GM12801 (cell line): ENCODE results near the gene HNMT.

ENCODE experiments used
- CTCF ChIP-seq: IDR thresholded peaks from one replicate; pipeline ENCODE4 v1.5.1; 2011; ENCODE audit warnings: control low read depth; ENCODE audit not compliant: insufficient read length; ENCODE audit errors: extremely low read depth

HNMT gene

GRCh38 chr2:138010890-138011289 is 46.6 kb downstream of the HNMT start:
- no peak for TF ChIP-seq CTCF

DNA sequence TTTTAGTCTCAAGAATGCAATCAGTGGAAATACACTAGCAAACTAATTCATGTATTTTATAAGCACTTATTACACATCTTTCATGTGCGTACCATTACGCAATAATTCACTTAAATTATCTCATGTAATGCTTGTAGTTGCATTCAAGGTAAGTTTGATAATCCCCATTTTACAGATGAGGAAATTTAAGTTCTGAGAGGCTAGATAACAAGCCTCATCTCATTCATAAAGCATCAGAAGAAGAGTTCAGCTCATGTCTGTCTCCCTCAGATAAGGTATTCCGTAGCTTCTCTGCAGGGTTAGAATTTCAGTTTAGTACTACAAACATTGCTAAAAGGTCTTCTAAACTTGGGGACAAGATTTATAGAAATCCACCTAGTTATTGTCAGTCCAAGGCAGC is 47.8 kb downstream of the HNMT start:
- no peak for TF ChIP-seq CTCF

GRCh38 chr2:138012968-138013367 is 48.7 kb downstream of the HNMT start:
- TF ChIP-seq CTCF: no peak

- no peak for TF ChIP-seq CTCF
Observed at GRCh38 chr2:138013639-138014038, 49.4 kb downstream of the HNMT start.

GRCh38 chr2:138015494-138015893 is 51.2 kb downstream of the HNMT start:
- no peak for TF ChIP-seq CTCF

DNA sequence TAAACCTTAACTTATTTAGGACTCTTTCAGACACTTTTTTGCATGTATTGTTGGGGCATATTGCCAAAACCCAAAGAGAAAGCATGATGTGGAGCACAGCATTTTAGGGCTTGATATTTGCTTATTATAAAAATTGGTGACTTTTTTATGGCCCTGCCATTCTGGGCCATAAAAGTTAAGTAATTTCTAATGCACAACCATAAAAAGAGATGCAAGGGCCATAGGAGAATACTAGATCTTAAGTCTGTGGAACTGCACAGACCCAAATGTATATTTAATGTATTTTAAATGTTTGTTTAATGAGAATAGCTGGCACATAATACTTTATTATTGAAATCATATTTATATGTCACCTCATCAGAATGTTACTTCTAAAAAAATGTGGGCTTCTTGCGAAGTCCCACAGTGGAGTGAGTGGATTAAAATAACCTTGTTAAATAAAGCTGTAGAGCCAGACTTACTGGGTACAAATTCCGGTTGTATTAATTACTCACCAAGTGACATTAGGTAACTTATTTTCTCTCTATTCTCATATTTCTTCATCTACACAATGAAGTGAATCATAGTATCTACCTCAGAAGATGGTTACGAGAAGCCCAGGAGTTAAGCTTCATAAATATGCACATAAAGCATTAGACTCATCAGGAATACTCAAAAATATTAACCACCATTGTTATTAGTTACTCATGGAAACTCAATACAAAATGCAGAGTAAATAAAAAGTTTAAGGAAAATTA is 52.2 kb downstream of the HNMT start:
- no peak for TF ChIP-seq CTCF

- no peak for TF ChIP-seq CTCF
Observed at GRCh38 chr2:138017824-138018223, 53.6 kb downstream of the HNMT start.
